HG03460 (cell line): Measurements from ENCODE around the gene CCDC61.

ENCODE experiments used
- ATAC-seq: cut with Tn5 transposase; IDR thresholded peaks from one replicate; pipeline ENCODE4 v1.9.1; 2021; ENCODE audit not compliant: unreplicated experiment

Gene CCDC61

DNA sequence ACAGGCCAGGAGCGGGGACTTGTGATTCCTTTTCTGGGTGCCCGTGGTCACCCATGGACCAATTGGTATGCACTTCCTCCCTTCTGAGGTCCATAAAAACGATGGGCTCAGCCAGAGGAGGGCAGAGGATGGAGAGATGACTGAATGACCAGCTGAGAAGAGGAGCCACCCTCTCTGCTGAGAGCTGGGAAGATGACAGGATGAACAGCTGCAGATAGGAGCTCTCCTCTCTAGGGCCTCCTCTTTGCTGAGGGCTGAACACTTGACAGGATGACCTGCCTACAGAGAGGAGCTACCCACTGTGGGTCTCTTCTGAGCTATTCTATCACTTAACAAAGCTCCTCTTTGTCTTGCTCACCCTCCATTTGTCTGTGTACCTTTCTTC, 41.5 kb downstream of the CCDC61 start:
- no peak for ATAC-seq

DNA sequence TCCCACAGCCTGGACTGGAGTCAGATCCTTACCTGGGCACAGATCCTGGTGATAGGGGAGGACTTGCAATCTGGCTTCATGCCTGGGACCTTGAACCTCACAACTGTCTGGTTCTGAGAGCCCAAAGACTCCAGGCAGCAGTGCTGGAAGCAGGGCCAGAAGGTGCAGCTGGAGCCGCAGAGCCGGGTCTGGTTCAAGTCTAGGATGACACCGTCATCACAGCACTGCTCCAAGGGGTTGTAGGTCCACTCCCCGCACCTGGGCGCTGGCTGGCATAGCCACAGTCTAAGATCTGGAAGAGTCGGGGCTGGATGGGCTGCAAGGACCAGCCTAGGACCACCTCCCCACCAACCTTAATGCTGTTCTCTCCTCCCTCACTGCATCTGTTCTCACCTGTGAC, 44.9 kb downstream of the CCDC61 start:
- ATAC-seq: no peak

DNA sequence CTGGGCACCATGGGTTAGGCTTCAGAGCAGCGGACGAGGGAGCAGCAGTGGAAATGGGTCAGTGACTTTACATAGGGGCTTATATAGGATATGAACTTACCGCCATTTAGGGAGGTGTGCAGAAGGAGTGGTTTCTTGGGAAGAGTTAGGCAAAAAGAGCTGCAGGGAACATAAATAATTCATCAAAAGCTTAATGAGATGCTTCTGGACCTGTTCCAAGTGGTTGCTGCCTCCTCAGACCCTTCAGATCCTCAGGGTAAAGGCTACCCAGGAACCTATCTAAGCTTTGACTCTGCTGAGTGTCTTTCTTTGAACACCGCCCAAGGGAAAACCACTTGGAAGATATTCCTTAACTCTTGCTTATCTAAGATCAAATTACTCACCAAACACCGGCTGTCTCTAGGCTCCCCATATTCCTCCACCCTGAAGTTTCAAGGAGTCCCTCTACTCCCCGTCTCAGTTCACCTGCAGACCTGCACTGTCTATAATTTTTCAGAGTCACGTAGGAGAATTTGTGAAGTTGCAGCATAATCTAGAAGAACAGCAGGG, 45.8 kb downstream of the CCDC61 start, which contains the start of gene IGFL4:
Gene IGFL4 (minus strand): TSS at position 51 of the 549 bp plus-strand sequence. CDS start 40 bp downstream, at position 11.
- no peak for ATAC-seq

DNA sequence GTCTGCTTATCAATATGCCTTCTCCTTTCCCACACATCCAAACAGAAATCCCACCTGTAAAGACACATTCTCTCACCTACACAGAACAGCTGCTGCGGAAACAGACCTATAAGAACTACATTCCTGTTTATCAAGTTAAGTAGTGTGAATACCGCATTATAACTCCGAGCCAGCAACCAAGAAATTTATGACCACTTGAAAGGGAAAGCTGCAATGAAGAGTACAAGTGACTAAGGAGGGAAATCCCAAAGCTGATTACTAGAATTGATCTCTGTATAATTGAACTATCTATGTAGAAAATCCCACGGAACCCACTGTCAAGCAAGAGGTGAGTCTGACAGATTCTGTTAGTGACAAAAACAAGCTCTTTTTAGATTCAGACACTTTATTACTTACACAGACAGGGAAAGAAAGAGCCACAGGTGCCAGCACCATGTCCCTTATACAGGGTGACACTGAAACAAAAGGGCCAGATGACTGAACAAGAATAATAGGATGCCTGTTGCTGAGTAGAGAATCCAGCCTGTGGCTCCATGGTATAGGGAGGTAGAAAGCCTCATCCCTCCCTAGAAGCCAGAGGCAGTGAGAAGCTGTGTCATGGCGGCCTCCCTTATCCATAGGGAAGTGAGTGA, 47.1 kb downstream of the CCDC61 start:
- ATAC-seq: no peak

DNA sequence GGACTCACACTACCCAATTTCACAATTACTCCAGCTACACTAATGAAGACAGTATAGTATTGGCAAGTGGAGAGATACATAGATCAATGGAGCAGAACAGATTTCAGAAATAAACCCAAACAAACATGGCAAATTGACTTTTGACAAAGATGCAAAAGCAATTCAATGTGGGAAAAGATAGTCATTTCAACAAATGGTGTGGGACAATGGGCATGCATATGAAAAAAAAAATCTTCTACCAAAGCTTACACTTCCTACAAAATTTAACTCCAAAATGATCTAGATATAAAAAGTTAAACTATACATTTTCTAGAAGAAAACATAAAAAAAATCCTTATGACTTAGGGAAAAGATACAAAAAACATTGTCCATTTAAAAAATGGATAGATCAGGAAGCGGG, 48.3 kb downstream of the CCDC61 start:
- ATAC-seq: no peak

DNA sequence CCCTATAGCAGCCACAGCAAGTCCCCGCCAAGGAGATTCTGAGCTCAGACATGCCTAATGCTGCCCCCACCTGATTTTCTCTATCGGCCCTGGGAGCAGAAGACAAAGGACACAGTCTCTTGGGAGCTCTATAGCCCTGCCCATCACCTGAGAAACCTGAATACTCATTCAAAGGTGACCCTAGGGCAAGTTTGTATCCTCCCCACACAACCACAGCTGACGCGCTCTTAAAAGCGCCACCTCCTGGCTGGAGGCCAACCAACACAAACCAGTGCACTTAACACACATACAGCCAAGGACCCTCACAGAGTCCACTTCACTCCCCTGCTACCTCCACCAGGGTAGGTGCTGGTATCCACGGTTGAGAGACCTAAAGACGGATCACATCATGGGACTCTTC, 54.3 kb downstream of the CCDC61 start:
- ATAC-seq: no peak

DNA sequence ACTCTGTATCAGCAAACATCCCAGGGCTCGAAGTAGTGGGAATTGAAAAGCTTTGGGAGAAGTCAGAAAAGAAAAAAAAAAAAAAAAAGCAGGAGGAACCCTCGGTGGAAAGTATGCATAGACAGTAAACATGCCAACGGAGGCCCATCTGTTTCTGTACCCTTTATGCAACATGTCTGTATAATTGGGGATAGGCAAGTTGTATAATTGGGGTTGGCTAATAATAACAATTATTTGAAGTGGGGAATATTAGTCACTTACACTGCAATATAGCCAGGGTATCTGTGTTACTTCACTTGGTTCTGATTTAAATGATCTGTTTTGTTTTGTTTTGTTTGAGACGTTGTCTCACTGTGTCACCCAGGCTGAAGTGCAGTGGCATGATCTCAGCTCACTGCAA, 57.6 kb downstream of the CCDC61 start:
- no peak for ATAC-seq

DNA sequence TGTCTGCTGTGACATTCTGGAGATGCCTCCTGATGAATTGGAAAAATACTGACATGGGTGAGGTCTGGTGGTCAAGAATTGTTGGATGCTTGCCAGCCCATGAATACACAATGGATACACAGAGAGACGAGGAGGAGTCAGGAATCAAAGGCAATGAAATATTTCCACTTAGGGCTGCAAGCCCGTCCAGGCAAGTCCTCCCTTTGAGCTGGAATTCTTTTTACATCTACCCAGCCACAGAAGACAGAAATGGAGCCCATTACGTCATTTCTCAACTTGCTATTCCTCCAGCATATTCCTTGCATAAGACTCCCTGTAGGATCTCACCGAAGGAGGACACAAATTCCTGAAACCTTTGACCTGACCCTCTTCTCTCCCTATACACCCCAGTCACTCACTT, 61.3 kb downstream of the CCDC61 start:
- no peak for ATAC-seq

DNA sequence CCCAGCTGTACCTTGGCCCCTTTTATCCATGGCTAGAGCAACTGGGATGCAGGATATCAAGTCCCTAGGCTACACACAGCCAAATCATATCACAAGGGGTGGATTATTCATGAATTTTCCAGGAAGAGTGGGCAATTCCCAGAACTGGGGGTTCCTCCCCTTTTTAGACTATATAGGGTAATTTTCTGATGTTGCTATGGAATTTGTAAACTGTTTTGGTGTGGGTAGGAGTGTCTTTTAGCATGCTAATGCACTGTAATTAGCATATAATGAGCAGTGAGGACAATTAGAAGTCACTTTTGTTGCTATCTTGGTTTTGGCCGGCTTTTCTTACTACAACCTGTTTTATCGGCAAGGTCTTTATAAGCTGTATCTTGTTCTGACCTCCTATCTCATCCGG, 63.5 kb downstream of the CCDC61 start:
- no peak for ATAC-seq

DNA sequence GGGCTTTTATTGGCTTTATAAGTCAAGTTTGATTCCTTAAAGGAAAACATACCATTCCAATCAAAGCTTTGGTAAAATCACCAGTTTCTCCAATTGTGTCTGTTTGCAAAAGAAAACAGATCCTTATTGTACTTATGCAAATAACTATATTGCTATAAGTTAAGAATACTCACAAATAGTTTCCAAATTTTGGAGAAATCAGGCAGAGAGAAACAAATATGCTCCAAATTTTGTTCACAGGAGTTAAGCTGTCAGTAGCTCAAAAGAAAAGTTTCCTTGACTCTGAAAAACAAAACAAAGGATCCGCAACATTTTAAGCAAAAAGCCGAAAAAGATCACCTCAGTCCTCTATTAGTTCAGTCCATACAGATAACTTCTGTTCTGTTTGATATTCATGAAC, 64.7 kb downstream of the CCDC61 start:
- ATAC-seq: no peak

DNA sequence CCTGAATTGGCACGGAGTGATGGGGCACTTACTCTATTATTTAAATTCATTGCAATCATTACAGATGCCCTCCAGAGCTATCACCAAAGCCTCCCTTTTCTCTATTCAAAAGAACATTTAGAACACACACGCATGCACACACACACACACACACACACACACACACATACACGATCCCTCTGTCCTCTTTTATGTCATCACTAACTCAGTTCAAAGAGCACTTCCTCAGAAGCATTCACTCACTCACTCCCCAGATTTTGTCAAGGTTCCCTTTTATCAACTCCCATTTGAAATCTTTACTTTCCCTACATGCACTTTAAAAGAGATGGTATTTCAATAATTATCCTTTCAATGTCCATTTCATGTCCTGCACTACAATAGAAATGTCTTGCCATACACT, 67.9 kb downstream of the CCDC61 start:
- no peak for ATAC-seq

DNA sequence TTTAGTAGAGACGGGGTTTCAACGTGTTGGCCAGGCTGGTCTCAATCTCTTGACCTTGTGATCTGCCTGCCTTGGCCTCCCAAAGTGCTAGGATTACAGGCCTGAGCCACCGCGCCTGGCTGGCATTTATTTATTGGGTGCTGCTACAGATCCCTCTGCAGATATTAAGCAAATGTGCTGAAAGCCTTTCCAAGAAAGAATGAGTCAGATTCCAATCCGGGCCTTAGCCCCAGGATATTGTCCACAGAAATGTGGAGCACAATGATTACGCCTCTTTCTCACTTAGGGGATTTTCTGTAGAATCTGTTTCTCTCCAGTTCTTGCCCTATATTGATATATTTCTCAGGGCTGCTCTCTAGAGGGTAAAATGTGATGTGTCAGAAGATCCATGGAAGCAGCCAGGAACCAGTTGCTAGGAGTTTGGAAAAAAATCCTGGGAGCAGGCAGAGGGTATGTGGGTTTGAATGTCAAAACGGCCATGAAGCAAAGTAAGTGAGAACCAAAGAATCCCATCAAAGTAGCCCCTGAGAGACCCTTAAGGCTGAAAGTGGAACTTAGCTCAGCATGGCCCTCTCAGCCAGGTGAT, 70.3 kb downstream of the CCDC61 start:
- ATAC-seq: no peak

DNA sequence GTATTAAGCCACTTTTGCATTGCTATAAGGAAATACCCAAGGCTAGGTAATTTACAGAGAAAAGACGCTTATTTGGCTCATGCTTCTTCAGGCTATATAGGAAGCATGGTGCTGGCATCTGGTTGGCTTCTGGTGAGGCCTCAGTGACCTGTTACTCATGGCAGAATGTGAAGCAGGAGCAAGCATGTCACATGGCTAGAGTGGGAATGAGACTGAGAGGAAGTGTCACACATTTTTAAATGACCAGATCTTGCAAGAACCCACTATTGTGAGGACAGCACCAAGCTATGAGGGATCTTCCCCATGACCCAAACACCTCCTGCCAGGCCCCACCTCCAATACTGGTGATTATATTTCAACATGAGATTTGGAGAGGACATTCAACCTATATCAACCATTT, 71.2 kb downstream of the CCDC61 start:
- no peak for ATAC-seq

DNA sequence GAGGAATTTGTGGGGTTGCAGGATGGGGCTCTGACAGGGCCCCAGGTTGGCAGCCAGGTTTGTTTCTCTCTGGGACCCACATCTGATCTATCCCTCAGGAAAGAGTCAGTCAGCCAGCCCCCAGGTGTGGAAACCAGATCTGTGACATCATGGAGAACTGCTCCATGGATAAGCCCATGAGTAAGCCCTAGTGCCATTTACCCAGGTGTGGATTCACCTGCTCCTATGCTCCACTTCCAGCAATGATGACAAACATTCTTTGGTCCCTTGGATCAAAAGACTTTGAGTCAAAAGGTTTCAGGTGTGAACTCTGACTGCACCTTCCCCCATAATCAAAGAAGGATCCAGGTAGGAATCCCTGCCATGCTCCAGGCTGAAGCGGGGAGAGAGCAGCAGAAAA, 72.4 kb downstream of the CCDC61 start:
- no peak for ATAC-seq
